HG03025 (cell line): ENCODE data around the gene ACSL6.

ENCODE experiments used
- ATAC-seq: cut with Tn5 transposase; IDR thresholded peaks from one replicate; pipeline ENCODE4 v1.9.1; 2021; ENCODE audit warnings: mild to moderate bottlenecking, moderate library complexity; ENCODE audit not compliant: unreplicated experiment, low FRiP score

The ACSL6 gene

DNA sequence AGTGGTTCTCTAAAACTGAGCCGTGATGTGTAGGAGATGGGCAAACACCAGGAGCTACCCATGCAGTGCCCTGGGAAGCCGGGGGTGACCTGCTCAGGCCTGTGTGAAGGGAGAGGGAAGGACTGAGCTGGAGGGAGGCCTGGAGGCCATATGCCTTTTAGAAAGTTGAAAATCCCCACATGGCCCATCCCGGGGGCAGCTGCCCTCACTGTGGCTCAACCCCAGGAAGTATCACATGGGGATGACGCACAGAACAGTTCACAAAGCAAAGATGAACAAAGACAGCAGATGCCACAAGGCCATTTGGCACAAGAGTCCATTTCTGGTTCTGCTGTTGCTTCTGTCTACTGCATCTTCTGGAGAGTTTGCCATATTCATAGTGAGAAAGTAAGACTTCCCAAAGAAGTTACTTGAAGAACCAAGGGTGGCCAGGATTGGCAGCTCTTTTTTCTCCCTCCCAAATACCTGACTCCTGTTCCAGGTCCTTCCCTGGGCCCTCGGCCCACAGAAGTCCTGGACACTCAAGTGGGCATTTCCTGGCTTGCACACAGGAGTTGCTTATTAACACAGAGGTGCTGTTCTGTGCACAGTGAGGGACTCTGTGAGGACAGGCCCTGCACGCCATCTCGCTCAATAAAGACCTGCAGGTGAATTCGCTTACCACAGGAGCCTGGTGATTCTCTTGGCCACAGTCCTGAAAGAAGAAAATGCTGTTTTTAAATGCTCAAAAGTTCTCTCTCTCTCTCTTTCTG lies 25.1 kb downstream of the ACSL6 start:
- no peak for ATAC-seq

- ATAC-seq = no peak
Measured at GRCh38 chr5:131984956-131985665, 26.3 kb downstream of the ACSL6 start.

- ATAC-seq = no peak
Measured at GRCh38 chr5:131983244-131983771, 28.1 kb downstream of the ACSL6 start.

DNA sequence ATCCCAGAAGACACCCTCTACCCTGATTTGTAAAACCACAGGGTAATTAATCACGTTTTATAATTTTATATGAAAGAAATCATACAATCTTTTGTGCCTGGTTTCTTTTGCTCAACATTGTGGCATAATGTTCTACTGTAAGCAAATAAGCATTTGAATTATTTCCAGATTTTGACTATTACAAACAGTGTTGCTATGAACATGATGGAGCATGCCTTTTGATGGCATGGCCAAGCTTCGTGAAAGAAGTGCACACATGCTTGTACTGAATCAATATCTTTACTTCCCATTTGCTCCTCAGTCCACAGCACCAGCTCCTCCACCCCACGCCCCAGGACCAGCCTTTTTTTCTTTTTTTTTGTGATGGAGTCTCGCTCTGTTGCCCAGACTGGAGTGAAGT lies 29.9 kb downstream of the ACSL6 start:
- no peak for ATAC-seq

GRCh38 chr5:131980696-131981095 lies 30.8 kb downstream of the ACSL6 start:
- ATAC-seq = no peak

GRCh38 chr5:131979816-131980215 lies 31.6 kb downstream of the ACSL6 start:
- ATAC-seq = no peak

- ATAC-seq = no peak
Measured at GRCh38 chr5:131977212-131977604, 34.2 kb downstream of the ACSL6 start.

- ATAC-seq = no peak
Measured at GRCh38 chr5:131976414-131977211, 34.8 kb downstream of the ACSL6 start.

- no peak for ATAC-seq
Measured at GRCh38 chr5:131974956-131975726, 36.3 kb downstream of the ACSL6 start.

GRCh38 chr5:131974622-131974955 lies 36.9 kb downstream of the ACSL6 start:
- ATAC-seq = no peak

- no peak for ATAC-seq
Measured at GRCh38 chr5:131974016-131974415, 37.4 kb downstream of the ACSL6 start.

GRCh38 chr5:131973089-131973712 lies 38.3 kb downstream of the ACSL6 start:
- no peak for ATAC-seq

GRCh38 chr5:131968396-131968954 lies 43.0 kb downstream of the ACSL6 start:
- ATAC-seq = no peak

DNA sequence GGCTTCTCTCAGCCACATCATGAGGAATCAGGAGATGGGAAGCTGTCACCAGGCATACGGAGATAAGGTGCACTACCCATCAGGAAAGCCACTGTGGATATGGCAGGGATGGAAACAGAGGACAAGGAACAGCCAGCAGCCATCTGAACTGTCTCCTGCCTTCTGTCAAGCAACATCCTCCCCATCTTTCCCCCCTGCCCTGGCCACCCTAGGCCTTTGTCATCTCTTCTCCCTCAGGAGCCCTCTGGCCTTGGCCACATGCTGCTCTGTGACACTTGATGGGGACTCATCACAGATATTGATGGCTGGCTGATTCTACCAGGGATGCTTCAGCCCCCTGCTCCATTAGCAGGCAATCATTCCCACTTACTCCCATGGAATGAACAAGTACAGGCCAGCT lies 44.9 kb downstream of the ACSL6 start:
- ATAC-seq = no peak

DNA sequence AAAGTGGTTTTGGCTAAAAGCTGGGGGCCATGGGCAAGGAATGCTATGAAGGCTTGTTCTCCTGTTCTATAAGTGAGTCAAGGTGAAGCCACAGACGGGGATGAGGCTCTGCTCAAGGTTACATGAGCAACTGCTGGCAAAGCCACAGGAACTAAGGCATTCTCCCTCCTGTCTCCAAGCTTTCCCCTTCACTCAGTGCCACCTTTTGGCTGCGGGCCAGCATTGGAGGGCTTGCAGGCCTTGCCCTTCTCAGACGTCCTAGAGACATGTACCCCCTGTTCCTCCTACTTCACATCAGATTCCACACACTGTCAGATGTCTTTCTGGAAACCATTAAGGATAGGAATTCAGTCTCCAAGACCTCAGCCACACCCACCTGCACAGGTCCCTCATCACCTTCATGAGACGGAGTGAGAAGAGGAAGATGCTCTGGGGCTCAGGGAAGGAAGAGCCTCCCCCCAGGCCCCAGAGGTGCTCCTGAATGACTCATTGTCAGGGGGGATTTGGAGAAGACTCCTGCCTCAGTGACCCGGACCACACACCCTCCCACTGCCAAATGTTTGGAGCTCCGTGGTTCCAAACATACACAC lies 45.5 kb downstream of the ACSL6 start:
- no peak for ATAC-seq

- no peak for ATAC-seq
Measured at GRCh38 chr5:131959906-131960305, 51.6 kb downstream of the ACSL6 start.

GRCh38 chr5:131959136-131959535 lies 52.3 kb downstream of the ACSL6 start:
- ATAC-seq = no peak

- ATAC-seq = no peak
Measured at GRCh38 chr5:131957721-131958441, 53.6 kb downstream of the ACSL6 start.

DNA sequence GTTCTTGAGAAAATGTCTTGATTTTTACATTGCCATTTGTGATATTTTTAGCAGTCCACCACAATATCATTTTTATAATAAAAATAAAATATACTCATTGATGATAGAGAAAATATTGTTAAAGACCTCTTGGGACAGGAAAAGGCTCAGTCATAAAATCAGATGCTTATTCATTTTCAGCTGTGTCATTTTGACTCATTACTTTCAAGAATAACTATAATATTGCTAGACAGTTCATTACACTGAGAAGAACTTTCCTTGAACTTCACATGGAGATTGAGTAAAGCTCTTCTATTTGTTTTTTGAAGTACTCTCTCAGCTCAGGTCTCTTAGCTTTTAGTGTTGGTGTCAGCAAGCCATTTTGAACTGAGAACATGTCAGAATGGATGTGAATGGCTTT lies 57.5 kb downstream of the ACSL6 start:
- no peak for ATAC-seq
